A673 (cell line): ENCODE results near the gene LRBA. TPM values are rescaled to one million over a fixed set of nuclear protein-coding genes. Genes with fewer than 3 reads are reported as not detected.
A peak's percentile ranks its signal among the peaks of the same experiment; 100 is the strongest.

Experiments
- BruUV-seq: library from RNA; stranded (reverse); fragments of 400-500 nt; replicated peaks from 2 replicates; lab custom pipeline; 2021; lab: Mats Ljungman, UMichigan
- CTCF ChIA-PET: fragments of 300-600 bp; sonication (Branson Sonifier 250); formaldehyde crosslinking; loops from one replicate; lab custom pipeline; 2022; ENCODE audit warnings: antibody characterized with exemption; lab: Charles Lee
- POLR2A ChIA-PET: fragments of 300-600 bp; sonication (Branson Sonifier 250); formaldehyde crosslinking; loops from one replicate; lab custom pipeline; 2022; ENCODE audit warnings: antibody characterized with exemption; ENCODE audit not compliant: low non-redundant PET; lab: Charles Lee
- DNase-seq: peaks from one replicate; pipeline ENCODE4 v3.0.0-alpha.2; 2015; ENCODE audit warnings: low spot score
- H3K27ac ChIP-seq: fragments of 200-600 bp; sonication (generic); 2 replicates; pipeline ENCODE4 v1.5.1; 2016; ENCODE audit warnings: mixed run types, low read depth, mild to moderate bottlenecking, mixed read lengths, antibody characterized with exemption, low read length; ENCODE audit not compliant: poor library complexity, severe bottlenecking
- H3K27me3 ChIP-seq: fragments of 200-600 bp; sonication (generic); replicated peaks from 2 replicates; pipeline ENCODE4 v1.6.1; 2017; ENCODE audit warnings: mixed run types, low read depth, mild to moderate bottlenecking, mixed read lengths, antibody characterized with exemption, low read length; ENCODE audit not compliant: insufficient read depth, poor library complexity
- H3K36me3 ChIP-seq: fragments of 200-600 bp; sonication (generic); 2 replicates; pipeline ENCODE4 v1.6.1; 2016; ENCODE audit warnings: mixed run types, mild to moderate bottlenecking, mixed read lengths, antibody characterized with exemption, low read length; ENCODE audit not compliant: insufficient read depth, poor library complexity, severe bottlenecking
- H3K4me1 ChIP-seq: fragments of 200-600 bp; sonication (generic); 2 replicates; pipeline ENCODE4 v1.6.1; 2017; ENCODE audit warnings: mixed run types, mild to moderate bottlenecking, mixed read lengths, antibody characterized with exemption, low read length; ENCODE audit not compliant: insufficient read depth, poor library complexity, severe bottlenecking
- H3K4me3 ChIP-seq: fragments of 200-600 bp; sonication (generic); 2 replicates; pipeline ENCODE4 v1.5.1; 2016; ENCODE audit warnings: low read depth, mixed run types, mild to moderate bottlenecking, mixed read lengths, low read length; ENCODE audit not compliant: poor library complexity, severe bottlenecking
- H3K9me3 ChIP-seq: fragments of 200-600 bp; sonication (generic); 2 replicates; pipeline ENCODE4 v1.6.1; 2016; ENCODE audit warnings: mixed run types, low read depth, mild to moderate bottlenecking, mixed read lengths, antibody characterized with exemption, low read length; ENCODE audit not compliant: poor library complexity, severe bottlenecking
- CTCF ChIP-seq: fragments of 300-800, 200-600 bp; sonication (generic); conservative IDR thresholded peaks from 2 replicates; pipeline ENCODE4 v1.5.1; 2017; ENCODE audit warnings: low read depth, mild to moderate bottlenecking, antibody characterized with exemption, low read length, moderate library complexity, mixed read lengths
- EZH2 ChIP-seq: fragments of 200-600 bp; sonication (generic); IDR thresholded peaks from 2 replicates; pipeline ENCODE4 v1.6.1; 2017; ENCODE audit warnings: borderline replicate concordance, low read depth, mild to moderate bottlenecking, mixed read lengths, antibody characterized with exemption, low read length; ENCODE audit not compliant: poor library complexity, severe bottlenecking
- intact Hi-C: fragments of 100-400 bp; cut with micrococcal nuclease; formaldehyde crosslinking; loops from one replicate; pipeline ENCODE4 v1.10.0; 2022; ENCODE audit not compliant: unreplicated experiment
- total RNA-seq: library from RNA; stranded (reverse); gene quantifications from 2 replicates; pipeline ENCODE4 v1.2.3, GENCODE V29; 2021

LRBA gene
- total RNA-seq, 1 experiment from 2014 or later = 35.7 TPM

GRCh38 chr4:150609131-150609530 is 406.0 kb downstream of the LRBA start:
- Histone ChIP-seq H3K36me3 (no peaks in the 10 kb centered on the region), H3K4me1 (no peaks in the 10 kb centered on the region), H3K9me3 (no peaks in the 10 kb centered on the region), H3K4me3 (no peak overlapping the region), H3K27ac (no peak overlapping the region), H3K27me3 (no peaks in the 10 kb centered on the region)
- ChIA-PET POLR2A (no interaction called here), CTCF (no interaction called here)
- no peak for DNase-seq
- TF ChIP-seq CTCF (no peak), EZH2 (no peak)
- no TSS peak for BruUV-seq
- intact Hi-C loops = no loop called here

DNA sequence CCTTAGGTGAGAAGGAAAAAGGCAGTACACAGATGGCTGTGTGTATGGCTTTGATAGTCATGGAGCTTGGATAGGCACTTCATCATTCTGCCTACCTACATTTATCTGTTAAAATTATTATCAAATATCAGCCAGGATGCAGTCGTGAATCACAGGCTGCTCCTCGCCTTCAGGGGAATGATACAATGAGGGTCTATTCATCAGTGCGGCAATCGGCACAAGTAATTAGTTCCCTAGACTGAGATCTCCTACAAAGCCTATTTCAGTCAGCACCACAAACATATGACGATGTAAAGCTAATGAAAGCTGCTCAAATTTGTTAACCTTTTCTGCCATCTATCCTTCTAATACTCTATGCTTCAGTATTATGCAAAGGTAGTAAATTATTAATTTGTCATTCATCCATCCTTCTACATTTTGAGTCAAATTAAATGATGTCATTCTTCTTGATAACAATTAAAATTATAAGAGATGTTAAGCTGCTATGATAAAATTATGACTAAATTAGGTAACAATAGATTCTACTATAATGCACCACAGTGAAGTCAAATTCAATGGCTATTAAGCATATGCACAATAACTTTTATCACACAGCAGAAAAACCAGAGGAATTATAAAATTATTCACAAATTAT is 414.2 kb downstream of the LRBA start:
- intact Hi-C loops = no loop called here
- TF ChIP-seq CTCF (no peak), EZH2 (no peak)

DNA sequence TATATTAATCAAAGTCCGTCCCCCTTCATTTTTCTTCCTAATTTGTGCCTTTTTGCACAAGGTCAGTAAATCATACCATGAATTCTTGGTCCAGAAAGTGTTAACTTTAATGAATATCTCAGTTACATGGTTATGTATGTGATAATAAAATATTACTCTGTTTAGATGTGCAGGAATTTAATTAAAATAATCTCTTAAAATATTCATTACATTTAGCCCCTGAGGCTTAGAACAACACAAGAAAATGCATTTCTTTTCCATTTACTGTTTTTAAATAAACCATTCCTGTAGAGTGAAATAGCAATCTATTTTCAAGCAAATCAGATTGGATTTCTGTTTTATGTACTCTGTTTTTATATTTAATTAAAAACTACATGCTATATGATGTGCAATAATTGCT is 415.5 kb downstream of the LRBA start:
- BruUV-seq = no TSS peak
- TF ChIP-seq EZH2 (no peak), CTCF (no peak)
- Histone ChIP-seq H3K4me1 (peaks cover 51% of the 10 kb centered on the region), H3K27me3 (no peaks in the 10 kb centered on the region), H3K9me3 (no peaks in the 10 kb centered on the region), H3K36me3 (no peaks in the 10 kb centered on the region), H3K4me3 (peak overlapping the region; percentile 33), H3K27ac (peak overlapping the region; percentile 87)
- intact Hi-C loops = loop anchor here (5.0 to 10.0 kb wide), 2 partner anchors 193 to 265 kb away; no protein-coding TSS in a partner anchor
- ChIA-PET CTCF (no interaction called here), POLR2A (no interaction called here)
- DNase-seq = no peak

More for the DNA sequence above, 414.2 kb downstream of the LRBA start:
- Histone ChIP-seq H3K36me3 (no peaks in the 10 kb centered on the region), H3K27me3 (no peaks in the 10 kb centered on the region), H3K4me1 (peaks cover 38% of the 10 kb centered on the region), H3K9me3 (no peaks in the 10 kb centered on the region), H3K4me3 (no peak overlapping the region), H3K27ac (no peak overlapping the region)
- no TSS peak for BruUV-seq
- DNase-seq = no peak
- ChIA-PET CTCF (no interaction called here), POLR2A (no interaction called here)
